ENCODE measurements around the gene DDX49.
"Not testable (repeated sequence)": the region's sequence is repeated elsewhere in the genome, so short reads cannot be mapped to it uniquely, and the experiment has no call there.

Gene DDX49

DNA sequence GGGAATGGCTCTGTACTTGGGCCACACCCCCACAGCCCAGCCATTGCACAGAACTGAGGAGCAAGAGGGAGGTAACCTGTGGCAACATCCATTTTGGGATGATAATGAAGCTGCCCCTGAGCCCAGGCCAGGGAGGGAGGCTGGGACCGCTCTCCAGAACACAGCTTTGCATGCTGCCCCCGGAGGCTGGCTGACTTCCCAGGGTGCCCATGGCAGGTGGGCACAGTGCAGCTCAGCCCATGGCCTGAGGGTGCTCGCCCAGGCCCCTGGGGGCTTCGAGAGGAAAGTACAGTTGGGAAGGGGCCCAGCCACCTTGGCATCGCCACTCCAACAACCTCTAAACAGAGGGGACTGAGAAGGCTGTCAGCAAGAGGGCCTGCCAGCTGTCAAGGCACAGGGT lies 6.0 kb upstream of the DDX49 start:
- ATAC-seq (replicated peaks) = no peak
- H3K36me3 Mint-ChIP-seq = peaks cover 30 to 33% of the 10 kb centered on the region in 2 donors
- H3K27ac Mint-ChIP-seq = no peak overlapping the region
- no peak overlapping the region for H3K4me3 Mint-ChIP-seq
- no peaks in the 10 kb centered on the region for H3K9me3 Mint-ChIP-seq
- DNase-seq = no peak
- H3K4me1 Mint-ChIP-seq = peaks cover 17 to 41% of the 10 kb centered on the region in 2 donors
- no peaks in the 10 kb centered on the region for H3K27me3 Mint-ChIP-seq

DNA sequence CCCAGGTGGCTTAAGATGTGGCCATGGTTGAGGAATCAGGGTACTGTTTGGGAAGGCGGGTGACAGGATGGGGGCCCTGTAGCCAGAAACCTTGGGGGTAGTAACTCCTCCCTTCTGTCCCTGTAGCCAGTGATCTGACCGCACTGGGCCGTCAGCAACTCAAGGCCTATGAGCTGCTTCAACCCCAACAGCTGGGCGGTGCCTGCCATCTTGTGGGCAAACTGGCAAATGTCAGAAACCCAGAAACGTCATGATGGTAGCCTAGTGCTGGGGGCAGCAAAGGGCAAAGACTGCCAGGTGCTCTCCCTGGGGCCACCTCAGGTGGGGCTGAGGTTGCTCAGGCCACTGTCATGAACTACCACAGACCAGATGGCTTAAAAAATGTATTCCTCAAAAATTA lies 3.9 kb upstream of the DDX49 start:
- Mint-ChIP-seq H3K36me3 (peaks cover 24 to 29% of the 10 kb centered on the region in 2 donors), H3K4me3 (no peak overlapping the region), H3K9me3 (no peaks in the 10 kb centered on the region), H3K4me1 (peaks cover 19 to 54% of the 10 kb centered on the region in 2 donors), H3K27me3 (no peaks in the 10 kb centered on the region), H3K27ac (no peak overlapping the region)
- peak; percentile 31 for DNase-seq
- no peak for ATAC-seq (replicated peaks)

DNA sequence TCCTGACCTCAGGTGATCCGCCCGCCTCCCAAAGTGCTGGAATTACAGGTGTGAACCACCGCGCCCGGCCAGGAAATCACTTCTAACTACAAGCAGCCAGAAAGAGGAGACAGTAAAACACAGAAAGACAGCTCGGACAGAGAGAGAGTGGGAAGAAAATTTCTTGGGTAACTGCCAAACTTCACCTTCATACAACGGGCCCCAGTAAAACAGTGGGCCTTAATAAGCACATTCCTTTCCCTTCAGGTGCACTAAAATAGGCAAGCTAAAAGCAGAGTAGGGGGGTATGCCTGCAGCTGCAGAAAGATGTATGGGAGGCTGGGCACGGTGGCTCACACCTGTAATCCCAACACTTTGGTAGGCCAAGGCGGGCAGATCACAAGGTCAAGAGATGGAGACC lies 1.9 kb upstream of the DDX49 start:
- not testable (repeated sequence) for H3K27me3 Mint-ChIP-seq; ATAC-seq (replicated peaks); H3K9me3 Mint-ChIP-seq; DNase-seq
- Mint-ChIP-seq H3K27ac (peak overlapping the region; percentile 62), H3K4me3 (peak overlapping the region; percentile 76 to 88), H3K36me3 (peaks cover 25 to 39% of the 10 kb centered on the region in 2 donors), H3K4me1 (peaks cover 24 to 59% of the 10 kb centered on the region in 2 donors)

DNA sequence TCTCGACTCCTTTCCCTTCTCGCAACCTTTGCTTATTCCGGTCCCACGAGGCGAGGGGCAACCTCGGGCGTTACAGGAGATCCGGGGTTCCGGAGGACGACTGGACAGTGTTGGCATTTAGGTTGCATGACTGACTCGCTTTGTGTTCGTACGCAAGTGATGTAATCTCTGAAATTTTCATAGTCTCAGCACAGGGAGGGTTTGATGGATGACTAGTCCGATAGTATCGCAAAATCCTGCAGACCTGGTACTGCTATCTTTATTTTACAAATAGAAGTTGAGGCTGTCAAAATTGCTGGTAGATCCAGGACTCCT lies 342 bp downstream of the DDX49 start:
- Mint-ChIP-seq H3K4me3 (peak overlapping the region; percentile 88 to 93), H3K27ac (peak overlapping the region; percentile 96), H3K36me3 (peaks cover 34 to 49% of the 10 kb centered on the region in 2 donors), H3K4me1 (peaks cover 19 to 45% of the 10 kb centered on the region in 2 donors), H3K27me3 (no peaks in the 10 kb centered on the region), H3K9me3 (no peaks in the 10 kb centered on the region)
- DNase-seq (no peak), ATAC-seq (replicated peaks) (no peak)

DNA sequence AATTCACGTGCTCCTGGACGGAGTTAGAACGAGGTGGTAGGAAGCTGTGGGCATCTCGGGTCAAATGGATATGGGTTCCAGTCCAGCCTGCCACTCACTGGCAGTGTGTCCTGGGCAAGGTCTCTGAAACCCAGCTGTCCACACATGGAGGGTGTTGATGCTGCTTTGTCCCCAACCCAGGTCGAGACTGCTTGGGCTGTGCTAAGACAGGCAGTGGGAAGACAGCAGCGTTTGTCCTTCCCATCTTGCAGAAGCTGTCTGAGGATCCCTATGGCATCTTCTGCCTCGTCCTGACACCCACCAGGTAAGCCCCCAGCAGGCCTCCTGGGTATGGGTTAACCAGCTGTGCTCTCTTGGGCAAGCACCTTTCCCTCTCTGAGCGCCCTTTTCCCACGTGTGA lies 885 bp downstream of the DDX49 start:
- peak overlapping the region; percentile 96 for H3K27ac Mint-ChIP-seq
- ATAC-seq (replicated peaks) (no peak), DNase-seq (no peak)
- H3K4me3 Mint-ChIP-seq = peak overlapping the region; percentile 88 to 93
- H3K27me3 Mint-ChIP-seq = no peaks in the 10 kb centered on the region
- H3K4me1 Mint-ChIP-seq = peaks cover 19 to 40% of the 10 kb centered on the region in 2 donors
- H3K36me3 Mint-ChIP-seq = peaks cover 33 to 45% of the 10 kb centered on the region in 2 donors
- no peaks in the 10 kb centered on the region for H3K9me3 Mint-ChIP-seq

DNA sequence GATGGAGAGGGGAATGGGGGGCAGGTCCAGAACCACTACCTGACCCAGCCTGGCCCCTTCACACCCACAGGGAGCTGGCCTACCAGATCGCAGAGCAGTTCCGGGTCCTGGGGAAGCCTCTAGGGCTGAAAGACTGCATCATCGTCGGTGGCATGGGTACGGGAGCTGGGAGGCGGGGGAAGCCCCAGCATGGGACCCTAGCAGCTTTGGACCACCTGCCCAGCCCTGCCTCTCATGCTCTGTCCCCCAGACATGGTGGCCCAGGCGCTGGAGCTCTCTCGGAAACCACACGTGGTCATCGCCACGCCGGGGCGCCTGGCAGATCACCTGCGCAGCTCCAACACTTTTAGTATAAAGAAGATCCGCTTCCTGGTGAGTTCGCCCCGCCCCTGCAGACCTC lies 2.1 kb downstream of the DDX49 start:
- Mint-ChIP-seq H3K27ac (no peak overlapping the region), H3K27me3 (no peaks in the 10 kb centered on the region), H3K9me3 (no peaks in the 10 kb centered on the region), H3K4me3 (peak overlapping the region; percentile 28 to 36), H3K4me1 (peaks cover 18 to 33% of the 10 kb centered on the region in 2 donors), H3K36me3 (peaks cover 39 to 51% of the 10 kb centered on the region in 2 donors)
- ATAC-seq (replicated peaks) = no peak
- DNase-seq = no peak

DNA sequence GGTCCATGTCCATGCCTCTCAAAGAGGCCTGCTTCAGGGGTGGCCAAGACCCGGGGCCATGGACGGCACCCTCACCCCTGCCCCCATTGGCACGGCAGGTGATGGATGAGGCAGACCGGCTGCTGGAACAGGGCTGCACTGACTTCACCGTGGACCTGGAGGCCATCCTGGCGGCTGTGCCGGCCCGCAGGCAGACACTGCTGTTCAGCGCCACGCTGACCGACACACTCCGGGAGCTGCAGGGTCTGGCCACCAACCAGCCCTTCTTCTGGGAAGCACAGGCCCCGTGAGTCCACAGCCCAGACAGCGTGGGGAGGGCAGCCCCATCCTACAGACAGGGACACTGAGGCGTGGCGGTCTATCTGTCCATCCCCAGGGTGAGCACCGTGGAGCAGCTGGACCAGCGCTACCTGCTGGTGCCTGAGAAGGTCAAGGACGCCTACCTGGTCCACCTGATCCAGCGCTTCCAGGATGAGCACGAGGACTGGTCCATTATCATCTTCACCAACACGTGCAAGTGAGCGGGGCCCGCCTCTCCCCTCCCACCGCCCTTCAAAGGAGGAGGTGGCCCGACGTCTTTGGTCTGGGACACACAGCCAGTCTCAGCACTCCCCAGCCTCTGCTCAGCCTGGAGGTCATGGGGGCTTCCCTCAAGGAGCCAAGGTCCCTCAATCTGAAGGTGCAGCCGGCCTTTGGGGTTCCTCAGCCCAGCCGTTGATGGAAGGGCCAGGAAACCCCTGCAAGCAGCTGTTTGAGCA lies 2.9 kb downstream of the DDX49 start:
- no peak overlapping the region for H3K4me3 Mint-ChIP-seq

DNA sequence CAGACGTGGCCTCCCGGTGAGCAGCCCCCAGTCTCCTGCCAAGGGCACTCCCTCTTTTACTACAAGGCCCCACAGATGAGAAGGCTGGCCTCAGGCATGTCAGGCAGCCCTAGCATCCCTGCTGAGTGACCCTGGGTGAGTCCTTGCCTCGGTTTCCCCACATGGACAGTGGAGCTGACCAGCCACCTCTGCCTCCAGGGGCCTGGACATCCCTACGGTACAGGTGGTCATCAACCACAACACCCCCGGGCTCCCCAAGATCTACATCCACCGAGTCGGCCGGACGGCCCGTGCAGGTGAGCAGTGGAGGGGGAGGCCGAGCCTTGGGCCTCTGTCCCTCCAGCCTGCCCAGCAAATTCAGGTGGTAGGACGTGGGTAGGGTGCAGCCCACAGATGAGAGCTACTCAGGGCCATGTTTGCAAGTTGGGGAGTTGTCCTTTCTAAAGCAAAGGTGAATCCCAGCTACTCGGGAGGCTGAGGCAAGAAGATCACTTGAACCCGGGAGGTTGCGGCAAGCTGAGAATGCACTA lies 5.2 kb downstream of the DDX49 start:
- no peak overlapping the region for H3K4me3 Mint-ChIP-seq
- H3K27ac Mint-ChIP-seq = no peak overlapping the region
- H3K9me3 Mint-ChIP-seq = no peaks in the 10 kb centered on the region
- peaks cover 50 to 53% of the 10 kb centered on the region in 2 donors for H3K36me3 Mint-ChIP-seq
- no peak for ATAC-seq (replicated peaks)
- DNase-seq = no peak
- H3K27me3 Mint-ChIP-seq = no peaks in the 10 kb centered on the region
- peaks cover 9 to 18% of the 10 kb centered on the region in 2 donors for H3K4me1 Mint-ChIP-seq

More for the DNA sequence above, 2.9 kb downstream of the DDX49 start:
- Mint-ChIP-seq H3K36me3 (peaks cover 42 to 51% of the 10 kb centered on the region in 2 donors), H3K4me1 (peaks cover 14 to 30% of the 10 kb centered on the region in 2 donors), H3K27me3 (no peaks in the 10 kb centered on the region), H3K27ac (no peak overlapping the region), H3K9me3 (no peaks in the 10 kb centered on the region)
- DNase-seq (no peak), ATAC-seq (replicated peaks) (no peak)

DNA sequence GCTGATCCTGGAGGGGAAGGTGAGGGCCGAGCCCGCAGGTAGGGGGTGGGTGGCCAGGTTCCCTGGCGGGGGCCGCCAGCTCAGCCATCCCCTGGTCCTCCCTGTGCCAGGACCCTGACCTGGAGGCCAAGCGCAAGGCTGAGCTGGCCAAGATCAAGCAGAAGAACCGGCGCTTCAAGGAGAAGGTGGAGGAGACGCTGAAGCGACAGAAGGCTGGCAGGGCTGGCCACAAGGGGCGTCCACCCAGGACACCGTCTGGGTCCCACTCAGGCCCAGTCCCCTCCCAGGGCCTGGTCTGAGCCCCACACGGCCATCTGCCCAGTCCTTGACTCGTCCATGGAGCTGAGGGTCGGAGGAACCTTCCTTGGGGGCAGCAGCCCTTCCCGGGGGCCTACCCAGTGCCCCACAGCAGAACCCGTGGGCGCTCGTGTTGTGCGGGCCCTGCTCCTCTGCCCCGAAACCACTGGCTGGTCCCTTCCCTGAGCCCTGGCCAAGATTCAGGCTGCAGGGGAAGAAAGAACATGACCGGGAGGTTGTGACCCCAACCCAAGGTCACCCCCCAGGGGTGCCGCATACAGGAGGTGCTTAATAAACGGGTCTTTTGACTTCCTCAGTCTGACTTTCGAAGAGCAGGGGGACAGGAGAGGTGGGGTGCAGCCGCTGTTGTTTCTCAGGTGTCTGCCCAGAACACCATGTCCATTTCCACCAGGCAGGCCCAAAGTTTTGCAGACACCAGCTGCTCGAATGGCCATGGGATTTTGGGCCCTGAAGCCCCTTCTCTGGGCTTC lies 8.7 kb downstream of the DDX49 start:
- no peak for ATAC-seq (replicated peaks)
- no peak overlapping the region for H3K27ac Mint-ChIP-seq
- no peak for DNase-seq
- peaks cover 33 to 39% of the 10 kb centered on the region in 2 donors for H3K36me3 Mint-ChIP-seq
- peaks cover 6 to 16% of the 10 kb centered on the region in 2 donors for H3K4me1 Mint-ChIP-seq
- H3K4me3 Mint-ChIP-seq = no peak overlapping the region
- H3K9me3 Mint-ChIP-seq = no peaks in the 10 kb centered on the region
- H3K27me3 Mint-ChIP-seq = peaks cover 5 to 12% of the 10 kb centered on the region in 2 donors

DNA sequence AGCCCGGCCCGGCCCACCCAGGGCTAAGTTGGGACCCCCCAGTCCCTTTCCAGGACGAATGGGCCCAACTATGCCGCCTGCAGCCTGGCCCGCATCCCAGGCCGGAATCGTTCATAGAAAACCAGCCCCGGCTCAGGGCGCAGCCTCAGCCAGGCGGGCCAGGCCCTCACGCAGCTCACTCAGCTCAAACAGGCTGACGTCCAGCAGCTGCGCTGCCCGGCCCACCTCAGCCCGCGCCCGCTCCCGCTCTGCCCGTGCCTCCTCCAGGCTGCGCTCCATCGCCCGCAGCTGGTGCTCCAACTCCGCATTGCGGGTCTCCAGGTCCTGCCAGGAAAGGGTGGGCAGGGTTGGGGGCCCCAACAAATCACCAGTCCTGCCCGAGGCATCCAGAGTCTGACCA lies 9.8 kb downstream of the DDX49 start:
- H3K4me1 Mint-ChIP-seq = peaks cover 6 to 26% of the 10 kb centered on the region in 2 donors
- DNase-seq (no peak), ATAC-seq (replicated peaks) (no peak)
- peaks cover 16 to 23% of the 10 kb centered on the region in 2 donors for H3K27me3 Mint-ChIP-seq
- H3K9me3 Mint-ChIP-seq = no peaks in the 10 kb centered on the region
- H3K36me3 Mint-ChIP-seq = peaks cover 26 to 31% of the 10 kb centered on the region in 2 donors
- no peak overlapping the region for H3K4me3 Mint-ChIP-seq
- peak overlapping the region; percentile 5 for H3K27ac Mint-ChIP-seq

DNA sequence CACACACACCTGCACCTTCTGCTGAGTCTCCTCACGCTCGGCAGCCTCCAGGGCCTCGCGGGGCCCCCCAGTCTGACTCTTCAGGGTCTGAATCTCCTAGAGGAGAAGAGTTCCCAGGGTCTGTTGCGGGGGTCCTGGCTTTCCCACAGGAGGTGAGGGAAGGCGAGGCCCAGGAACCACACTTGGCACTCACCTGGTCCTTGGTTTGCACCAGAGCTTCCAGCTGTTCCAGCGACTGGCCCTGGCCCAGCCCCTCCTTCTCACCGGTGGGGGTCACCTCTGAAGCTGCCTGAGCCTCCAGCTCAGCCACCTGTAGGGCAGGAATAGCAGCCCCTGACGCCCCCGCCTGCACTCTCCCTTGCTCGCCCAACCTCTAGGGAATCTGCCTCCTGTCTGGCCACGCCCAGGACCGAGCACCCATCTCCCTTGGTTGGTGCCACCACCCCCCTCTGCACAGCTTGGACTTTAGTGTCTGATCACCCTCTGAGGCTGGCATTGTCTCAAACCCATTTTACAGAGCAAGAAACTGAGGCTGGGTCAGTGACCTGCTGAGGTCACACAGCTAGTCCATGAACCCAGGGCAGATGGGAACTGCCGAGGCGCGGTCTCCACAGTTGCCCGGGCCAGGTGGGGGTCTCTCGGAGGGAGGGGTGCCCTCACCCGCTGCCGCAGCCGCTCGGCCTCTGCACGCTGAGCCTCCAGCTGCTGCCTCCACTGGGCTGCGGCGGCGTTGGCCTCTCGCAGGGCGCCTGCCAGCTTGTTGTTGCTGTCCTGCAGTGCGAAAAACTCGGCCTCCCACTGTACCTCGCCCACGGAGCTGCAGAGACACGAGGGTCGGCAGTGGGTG lies 12.0 kb downstream of the DDX49 start:
- Mint-ChIP-seq H3K36me3 (peaks cover 10 to 15% of the 10 kb centered on the region in 2 donors), H3K9me3 (no peaks in the 10 kb centered on the region), H3K27ac (no peak overlapping the region), H3K27me3 (peaks cover 21 to 30% of the 10 kb centered on the region in 2 donors), H3K4me1 (peaks cover 6 to 26% of the 10 kb centered on the region in 2 donors), H3K4me3 (peak overlapping the region in 1 of 2 donors; percentile 25)
- DNase-seq = no peak
- no peak for ATAC-seq (replicated peaks)

DNA sequence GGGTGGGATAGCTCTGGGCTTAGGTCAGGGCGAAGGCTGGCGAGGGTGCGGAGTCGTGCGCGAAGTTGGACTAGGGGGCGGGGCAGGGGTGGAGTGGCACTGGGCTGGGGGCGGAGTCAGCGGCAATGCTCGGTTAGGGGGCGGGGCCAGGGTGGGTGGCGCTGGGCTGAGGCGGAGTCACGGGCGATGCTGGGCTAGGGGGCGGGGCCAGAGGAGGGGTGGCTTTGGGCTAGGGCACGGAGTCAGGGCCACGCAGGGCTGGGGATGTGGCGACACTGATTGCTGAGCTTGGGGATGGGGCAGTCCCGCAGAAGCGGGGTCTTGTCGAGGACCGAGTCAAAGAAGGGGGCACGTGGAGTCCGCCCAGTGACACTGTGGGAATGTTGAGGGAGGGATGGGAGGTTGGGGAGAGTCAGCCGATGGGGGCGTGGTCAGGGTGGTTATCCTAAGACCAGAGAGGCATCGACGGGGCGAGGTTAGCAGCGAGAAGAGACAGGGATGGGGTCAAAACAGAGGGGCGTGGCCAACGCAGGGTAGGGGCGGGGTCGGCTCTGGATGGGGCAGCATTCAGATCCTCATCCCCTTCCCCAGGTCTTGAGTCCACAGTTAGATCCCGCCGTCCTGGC lies 12.8 kb downstream of the DDX49 start:
- Mint-ChIP-seq H3K27me3 (peaks cover 21 to 30% of the 10 kb centered on the region in 2 donors), H3K27ac (peak overlapping the region; percentile 51), H3K9me3 (no peaks in the 10 kb centered on the region), H3K4me1 (peaks cover 6 to 26% of the 10 kb centered on the region in 2 donors), H3K36me3 (peaks cover 4 to 10% of the 10 kb centered on the region in 2 donors), H3K4me3 (peak overlapping the region; percentile 82 to 85)
- peak; percentile 91 to 93 for ATAC-seq (replicated peaks)
- DNase-seq = peak; percentile 51

DNA sequence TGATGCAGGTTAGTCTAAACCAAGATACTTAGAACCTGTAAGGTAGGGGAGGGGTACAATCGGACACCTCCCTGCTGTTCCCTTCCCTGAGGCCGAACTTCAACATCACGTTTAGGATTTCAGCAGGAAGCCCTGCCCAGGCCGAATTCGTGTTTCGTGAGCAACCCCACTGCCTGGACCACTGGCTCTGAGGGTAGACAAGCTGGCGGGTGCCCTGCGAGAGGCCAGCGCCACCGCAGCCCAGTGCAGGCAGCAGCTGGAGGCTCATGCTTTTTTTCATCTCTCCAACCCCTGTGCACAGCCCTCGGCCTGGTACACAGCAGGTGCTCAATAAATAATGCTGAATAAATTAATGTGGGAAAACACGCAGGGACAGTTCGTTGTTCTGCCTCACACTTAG lies 13.8 kb downstream of the DDX49 start:
- DNase-seq (no peak), ATAC-seq (replicated peaks) (no peak)
- no peak overlapping the region for H3K27ac Mint-ChIP-seq
- peaks cover 0 to 2% of the 10 kb centered on the region in 2 donors for H3K36me3 Mint-ChIP-seq
- H3K4me1 Mint-ChIP-seq = peaks cover 6 to 26% of the 10 kb centered on the region in 2 donors
- peak overlapping the region in 1 of 2 donors; percentile 9 for H3K4me3 Mint-ChIP-seq
- no peaks in the 10 kb centered on the region for H3K9me3 Mint-ChIP-seq
- peaks cover 26 to 31% of the 10 kb centered on the region in 2 donors for H3K27me3 Mint-ChIP-seq

All from stimulated activated naive B cell treated with anti-CD40 and anti-IgM and Interleukin-4, amounts not matched to agents 10 μg/mL and 1 μg/mL and 100 μg/mL, for 72 hours (primary cell).